ENCODE data around the gene GAGE13. TPM values are rescaled to one million over a fixed set of nuclear protein-coding genes. Genes with fewer than 3 reads are reported as not detected.
"Not testable (repeated sequence)": the region's sequence is repeated elsewhere in the genome, so short reads cannot be mapped to it uniquely, and the experiment has no call there.

The GAGE13 gene
- polyA plus RNA-seq, 10 donors, result not detected

GRCh38 chrX:49330421-49330820 is 961 bp upstream of the GAGE13 start:
- not testable (repeated sequence) for DNase-seq

GRCh38 chrX:49331841-49332240 is 459 bp downstream of the GAGE13 start:
- not testable (repeated sequence) for DNase-seq

- DNase-seq, result not testable (repeated sequence)
Observed at GRCh38 chrX:49341449-49341848, 10.1 kb downstream of the GAGE13 start.

- DNase-seq, result not testable (repeated sequence)
Observed at GRCh38 chrX:49344496-49345175, 13.3 kb downstream of the GAGE13 start.

DNA sequence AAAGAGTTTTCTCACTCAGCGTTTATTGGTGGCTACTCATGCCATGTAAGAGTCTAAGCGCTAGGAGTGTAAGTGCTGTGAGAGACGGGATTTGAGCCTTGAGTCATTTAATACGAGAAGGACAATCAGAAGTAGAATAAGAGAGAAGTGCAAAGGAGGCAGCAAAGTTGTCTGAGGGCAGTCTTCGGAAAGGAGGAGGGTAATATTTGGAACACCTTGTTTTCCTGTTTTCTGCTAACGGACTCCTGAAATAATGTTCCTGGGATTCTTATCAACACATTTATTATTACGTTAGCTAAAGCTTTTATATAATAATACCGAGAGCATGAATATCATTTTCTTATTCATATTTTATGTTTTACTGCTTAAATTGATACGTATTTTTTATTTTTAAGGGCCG is 14.0 kb downstream of the GAGE13 start:
- not testable (repeated sequence) for DNase-seq

- not testable (repeated sequence) for DNase-seq
Observed at GRCh38 chrX:49346150-49346549, 14.8 kb downstream of the GAGE13 start.

Other genes starting within 250 kb of the GAGE13 start
- 10 to 100 TPM; 15.4 to 19.0 (median 18.0) TPM for gene GPKOW, start 207.8 kb upstream of the GAGE13 start, polyA plus RNA-seq (ENCODE audit: insufficient read length in 10 of 10)
- gene MAGIX, start 168.8 kb upstream of the GAGE13 start, polyA plus RNA-seq (ENCODE audit: insufficient read length in 10 of 10), result 1 to 10 TPM in 9 of 10 donors, under 1 TPM in 1; 0.97 to 2.4 (median 1.9) TPM
- gene PLP2, start 159.7 kb upstream of the GAGE13 start, polyA plus RNA-seq (ENCODE audit: insufficient read length in 10 of 10), result 100 to 1,000 TPM in 9 of 10 donors, 10 to 100 TPM in 1; 75.3 to 165 (median 144) TPM
- 1 to 10 TPM; 2.6 to 5.0 (median 4.0) TPM for gene PRICKLE3, start 145.2 kb upstream of the GAGE13 start, polyA plus RNA-seq (ENCODE audit: insufficient read length in 10 of 10)
- 1 to 10 TPM in 8 of 10 donors, under 1 TPM in 2; 0.95 to 1.6 (median 1.3) TPM for gene SYP, start 131.4 kb upstream of the GAGE13 start, polyA plus RNA-seq (ENCODE audit: insufficient read length in 10 of 10)
- under 1 TPM in 2 of 10 donors, not detected in 8; 0.05 to 0.27 TPM for gene CACNA1F, start 98.2 kb upstream of the GAGE13 start, polyA plus RNA-seq (ENCODE audit: insufficient read length in 10 of 10)
- 10 to 100 TPM in 8 of 10 donors, 1 to 10 TPM in 2; 9.4 to 12.3 (median 11.1) TPM for gene CCDC22, start 96.1 kb upstream of the GAGE13 start, polyA plus RNA-seq (ENCODE audit: insufficient read length in 10 of 10)
- under 1 TPM; 0.19 to 0.95 (median 0.43) TPM for gene FOXP3, start 66.9 kb upstream of the GAGE13 start, polyA plus RNA-seq (ENCODE audit: insufficient read length in 10 of 10)
- gene PPP1R3F, start 61.8 kb upstream of the GAGE13 start, polyA plus RNA-seq (ENCODE audit: insufficient read length in 10 of 10), result 1 to 10 TPM; 6.0 to 8.3 (median 7.0) TPM
- gene GAGE10, start 27.9 kb upstream of the GAGE13 start, polyA plus RNA-seq (ENCODE audit: insufficient read length in 10 of 10), result not detected
- not detected for gene GAGE12J, start 9.5 kb upstream of the GAGE13 start, polyA plus RNA-seq (ENCODE audit: insufficient read length in 10 of 10)
- gene GAGE12C, start 200.6 kb downstream of the GAGE13 start, polyA plus RNA-seq (ENCODE audit: insufficient read length in 10 of 10), result not detected
- not detected for gene GAGE12D, start 210.2 kb downstream of the GAGE13 start, polyA plus RNA-seq (ENCODE audit: insufficient read length in 10 of 10)
- not detected for gene GAGE12E, start 219.7 kb downstream of the GAGE13 start, polyA plus RNA-seq (ENCODE audit: insufficient read length in 10 of 10)
- not detected for gene GAGE12F, start 229.3 kb downstream of the GAGE13 start, polyA plus RNA-seq (ENCODE audit: insufficient read length in 10 of 10)
- gene GAGE12G, start 238.8 kb downstream of the GAGE13 start, polyA plus RNA-seq (ENCODE audit: insufficient read length in 10 of 10), result not detected
- not detected for gene GAGE12H, start 248.4 kb downstream of the GAGE13 start, polyA plus RNA-seq (ENCODE audit: insufficient read length in 10 of 10)